Measurements from ENCODE around the gene SLC4A11. TPM values are rescaled to one million over a fixed set of nuclear protein-coding genes. Genes with fewer than 3 reads are reported as not detected.

The SLC4A11 gene
- total RNA-seq, 2 donors from 2014 or later = 3.8 to 12.4 TPM

GRCh38 chr20:3237011-3237957 is 1.7 kb downstream of the SLC4A11 start:
- WGBS, 2 experiments (ENCODE audit: insufficient coverage in 1 of 2, insufficient read length in 1 of 2) = 69% methylated on average over 15 to 25 of the region's 25 CpGs
- Mint-ChIP-seq H3K4me3 (peak overlapping the region; percentile 58), H3K9me3 (no peaks in the 10 kb centered on the region), H3K27ac (no peak overlapping the region), H3K36me3 (ENCODE audit: low read depth) (no peaks in the 10 kb centered on the region), H3K4me1 (no peaks in the 10 kb centered on the region), H3K27me3 (ENCODE audit: insufficient read depth) (peaks cover 61% of the 10 kb centered on the region)
- Histone ChIP-seq H3K36me3 (ENCODE audit: control insufficient read depth, insufficient read depth, low read length) (no peaks in the 10 kb centered on the region), H3K9me3 (ENCODE audit: control insufficient read depth, low read length) (no peaks in the 10 kb centered on the region), H3K4me1 (ENCODE audit: control insufficient read depth, insufficient read depth, low read length) (no peaks in the 10 kb centered on the region), H3K9ac (ENCODE audit: extremely low read depth, low read length, poor library complexity, severe bottlenecking) (no peak overlapping the region), H3K27ac (ENCODE audit: low read depth, low read length) (no peak overlapping the region), H3K27me3 (ENCODE audit: control insufficient read depth, insufficient read depth, low read length, poor library complexity, severe bottlenecking) (peaks cover 63% of the 10 kb centered on the region), H3K4me3 (ENCODE audit: low read length) (peak overlapping the region; percentile 68)
- DNase-seq = no peak
- TF ChIP-seq CTCF (conservative IDR thresholded peaks at IDR 0.05) = no peak

- Mint-ChIP-seq H3K27me3 (ENCODE audit: insufficient read depth) (peaks cover 47% of the 10 kb centered on the region), H3K27ac (no peak overlapping the region), H3K36me3 (ENCODE audit: low read depth) (peaks cover 3% of the 10 kb centered on the region), H3K4me1 (no peaks in the 10 kb centered on the region), H3K9me3 (no peaks in the 10 kb centered on the region), H3K4me3 (no peak overlapping the region)
- no peaks in the 10 kb centered on the region for H3K9me3 ChIP-seq (ENCODE audit: control insufficient read depth, low read length)
- no peaks in the 10 kb centered on the region for H3K36me3 ChIP-seq (ENCODE audit: control insufficient read depth, insufficient read depth, low read length)
- no peaks in the 10 kb centered on the region for H3K4me1 ChIP-seq (ENCODE audit: control insufficient read depth, insufficient read depth, low read length)
- WGBS, 2 experiments (ENCODE audit: insufficient coverage in 1 of 2, insufficient read length in 1 of 2) = 89 to 92% methylated on average over 4 of the region's 4 CpGs
- no peak for DNase-seq
- no peak overlapping the region for H3K4me3 ChIP-seq (ENCODE audit: low read length)
- H3K9ac ChIP-seq (ENCODE audit: extremely low read depth, low read length, poor library complexity, severe bottlenecking) = no peak overlapping the region
- TF ChIP-seq CTCF (conservative IDR thresholded peaks at IDR 0.05) = no peak
- H3K27me3 ChIP-seq (ENCODE audit: control insufficient read depth, insufficient read depth, low read length, poor library complexity, severe bottlenecking) = peaks cover 56% of the 10 kb centered on the region
- no peak overlapping the region for H3K27ac ChIP-seq (ENCODE audit: low read depth, low read length)
Observed at GRCh38 chr20:3235666-3236324, 3.2 kb downstream of the SLC4A11 start.

- H3K9ac ChIP-seq (ENCODE audit: extremely low read depth, low read length, poor library complexity, severe bottlenecking) = no peak overlapping the region
- H3K27me3 Mint-ChIP-seq (ENCODE audit: insufficient read depth) = peaks cover 31% of the 10 kb centered on the region
- no peak overlapping the region for H3K4me3 Mint-ChIP-seq
Observed at GRCh38 chr20:3233991-3234498, 4.9 kb downstream of the SLC4A11 start.

More at GRCh38 chr20:3233991-3234498, 4.9 kb downstream of the SLC4A11 start:
- WGBS, 2 experiments (ENCODE audit: insufficient coverage in 1 of 2, insufficient read length in 1 of 2) = 93 to 96% methylated on average over 21 to 25 of the region's 25 CpGs
- no peaks in the 10 kb centered on the region for H3K4me1 ChIP-seq (ENCODE audit: control insufficient read depth, insufficient read depth, low read length)
- H3K9me3 ChIP-seq (ENCODE audit: control insufficient read depth, low read length) = no peaks in the 10 kb centered on the region
- Mint-ChIP-seq H3K27ac (no peak overlapping the region), H3K36me3 (ENCODE audit: low read depth) (peaks cover 4% of the 10 kb centered on the region), H3K4me1 (no peaks in the 10 kb centered on the region), H3K9me3 (no peaks in the 10 kb centered on the region)
- H3K27me3 ChIP-seq (ENCODE audit: control insufficient read depth, insufficient read depth, low read length, poor library complexity, severe bottlenecking) = peaks cover 38% of the 10 kb centered on the region
- DNase-seq = no peak
- no peak overlapping the region for H3K4me3 ChIP-seq (ENCODE audit: low read length)
- no peak for TF ChIP-seq CTCF (conservative IDR thresholded peaks at IDR 0.05)
- no peak overlapping the region for H3K27ac ChIP-seq (ENCODE audit: low read depth, low read length)
- no peaks in the 10 kb centered on the region for H3K36me3 ChIP-seq (ENCODE audit: control insufficient read depth, insufficient read depth, low read length)

Data from endodermal cell (in vitro differentiated cells).